ENCODE data around the gene DUS1L.

- TF ChIP-seq, protein P1, sequence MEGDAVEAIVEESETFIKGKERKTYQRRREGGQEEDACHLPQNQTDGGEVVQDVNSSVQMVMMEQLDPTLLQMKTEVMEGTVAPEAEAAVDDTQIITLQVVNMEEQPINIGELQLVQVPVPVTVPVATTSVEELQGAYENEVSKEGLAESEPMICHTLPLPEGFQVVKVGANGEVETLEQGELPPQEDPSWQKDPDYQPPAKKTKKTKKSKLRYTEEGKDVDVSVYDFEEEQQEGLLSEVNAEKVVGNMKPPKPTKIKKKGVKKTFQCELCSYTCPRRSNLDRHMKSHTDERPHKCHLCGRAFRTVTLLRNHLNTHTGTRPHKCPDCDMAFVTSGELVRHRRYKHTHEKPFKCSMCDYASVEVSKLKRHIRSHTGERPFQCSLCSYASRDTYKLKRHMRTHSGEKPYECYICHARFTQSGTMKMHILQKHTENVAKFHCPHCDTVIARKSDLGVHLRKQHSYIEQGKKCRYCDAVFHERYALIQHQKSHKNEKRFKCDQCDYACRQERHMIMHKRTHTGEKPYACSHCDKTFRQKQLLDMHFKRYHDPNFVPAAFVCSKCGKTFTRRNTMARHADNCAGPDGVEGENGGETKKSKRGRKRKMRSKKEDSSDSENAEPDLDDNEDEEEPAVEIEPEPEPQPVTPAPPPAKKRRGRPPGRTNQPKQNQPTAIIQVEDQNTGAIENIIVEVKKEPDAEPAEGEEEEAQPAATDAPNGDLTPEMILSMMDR (IDR thresholded peaks at IDR 0.05), result no peak
- TF ChIP-seq POLR2A (IDR thresholded peaks at IDR 0.05) (no peak), POLR2AphosphoS5 (IDR thresholded peaks at IDR 0.05; ENCODE audit: insufficient read depth in 1 of 2, low read depth in 1 of 2) (peak in 1 of 2 donors; percentile 31)
Observed at GRCh38 chr17:82105882-82106687, 40.5 kb upstream of the DUS1L start.
